Colonic mucosa (tissue), 4 donors: ENCODE measurements around the gene AP2A2. TPM values are rescaled to one million over a fixed set of nuclear protein-coding genes. Genes with fewer than 3 reads are reported as not detected.
"Not testable (repeated sequence)": the region's sequence is repeated elsewhere in the genome, so short reads cannot be mapped to it uniquely, and the experiment has no call there.

ENCODE experiments used
- DNase-seq: peaks from one replicate; pipeline ENCODE4 v3.0.0-alpha.2; 2020
- H3K27ac ChIP-seq: fragments of 200-600 bp; one replicate; pipeline ENCODE4 v1.8.0; 2021
- H3K27me3 ChIP-seq: fragments of 200-600 bp; one replicate; pipeline ENCODE4 v1.8.0; 2021
- H3K36me3 ChIP-seq: fragments of 200-600 bp; one replicate; pipeline ENCODE4 v1.8.0; 2021
- H3K4me1 ChIP-seq: fragments of 200-600 bp; one replicate; pipeline ENCODE4 v1.8.0; 2021; ENCODE audit warnings: mild to moderate bottlenecking
- H3K4me3 ChIP-seq: fragments of 200-600 bp; one replicate; pipeline ENCODE4 v1.8.0; 2021
- H3K9ac ChIP-seq, 2 donors: one replicate each; pipeline ENCODE4 v1.7.0; 2013; ENCODE audit warnings: control low read depth in 2 of 2, low read depth in 2 of 2, low read length in 2 of 2
- H3K9me3 ChIP-seq: fragments of 200-600 bp; one replicate; pipeline ENCODE4 v1.8.0; 2021
- intact Hi-C: fragments of 100-400 bp; cut with DNase I; formaldehyde crosslinking; loops from one replicate; pipeline ENCODE4 v1.14.1; 2022
- total RNA-seq, 2 donors: library from RNA; stranded (reverse); fragmentation: NEBNext Ultra II Directional in 1 of 2; extraction: Animal tissue kit (Norgen Biotek cat#: 25700) in 1 of 2; gene quantifications; one replicate each; pipeline ENCODE4 v1.2.1, GENCODE V29; 2021
- TF ChIP-seq, protein P1 (sequence below): fragments of 200-600 bp; IDR thresholded peaks from one replicate; pipeline ENCODE4 v1.8.0; 2022; ENCODE audit warnings: antibody characterized with exemption, mild to moderate bottlenecking
- donor health status: healthy.
- donor health status: DM: no; HTN: no; CAD: no.
- donor health status: DM: no; HTN: no; CAD: no.

Gene AP2A2
- total RNA-seq, 2 donors from 2014 or later = 69.4 to 72.5 TPM

DNA sequence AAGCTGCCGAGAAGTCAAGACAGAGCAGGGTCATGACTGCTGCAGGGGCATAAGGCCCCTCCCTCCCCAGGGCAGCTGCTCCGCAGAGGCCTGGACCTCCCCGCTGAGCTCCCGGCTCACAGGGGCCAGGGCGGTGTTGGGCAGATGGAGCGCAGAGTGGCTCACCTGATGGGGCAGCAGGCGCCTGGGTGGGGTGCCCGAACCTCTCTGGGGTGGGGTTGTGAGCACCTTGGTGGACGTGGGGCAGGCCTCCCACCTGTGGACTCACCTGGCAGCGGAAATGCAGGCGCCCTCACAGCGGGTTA lies 87.9 kb downstream of the AP2A2 start:
- H3K27ac ChIP-seq = no peak overlapping the region
- no peaks in the 10 kb centered on the region for H3K27me3 ChIP-seq
- H3K9ac ChIP-seq = no peak overlapping the region
- no peak for DNase-seq
- H3K9me3 ChIP-seq = no peaks in the 10 kb centered on the region
- peaks cover 15% of the 10 kb centered on the region for H3K36me3 ChIP-seq
- no peak overlapping the region for H3K4me3 ChIP-seq
- H3K4me1 ChIP-seq = no peaks in the 10 kb centered on the region
- intact Hi-C loops = no loop called here
- TF ChIP-seq, protein P1, sequence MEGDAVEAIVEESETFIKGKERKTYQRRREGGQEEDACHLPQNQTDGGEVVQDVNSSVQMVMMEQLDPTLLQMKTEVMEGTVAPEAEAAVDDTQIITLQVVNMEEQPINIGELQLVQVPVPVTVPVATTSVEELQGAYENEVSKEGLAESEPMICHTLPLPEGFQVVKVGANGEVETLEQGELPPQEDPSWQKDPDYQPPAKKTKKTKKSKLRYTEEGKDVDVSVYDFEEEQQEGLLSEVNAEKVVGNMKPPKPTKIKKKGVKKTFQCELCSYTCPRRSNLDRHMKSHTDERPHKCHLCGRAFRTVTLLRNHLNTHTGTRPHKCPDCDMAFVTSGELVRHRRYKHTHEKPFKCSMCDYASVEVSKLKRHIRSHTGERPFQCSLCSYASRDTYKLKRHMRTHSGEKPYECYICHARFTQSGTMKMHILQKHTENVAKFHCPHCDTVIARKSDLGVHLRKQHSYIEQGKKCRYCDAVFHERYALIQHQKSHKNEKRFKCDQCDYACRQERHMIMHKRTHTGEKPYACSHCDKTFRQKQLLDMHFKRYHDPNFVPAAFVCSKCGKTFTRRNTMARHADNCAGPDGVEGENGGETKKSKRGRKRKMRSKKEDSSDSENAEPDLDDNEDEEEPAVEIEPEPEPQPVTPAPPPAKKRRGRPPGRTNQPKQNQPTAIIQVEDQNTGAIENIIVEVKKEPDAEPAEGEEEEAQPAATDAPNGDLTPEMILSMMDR = no peak

DNA sequence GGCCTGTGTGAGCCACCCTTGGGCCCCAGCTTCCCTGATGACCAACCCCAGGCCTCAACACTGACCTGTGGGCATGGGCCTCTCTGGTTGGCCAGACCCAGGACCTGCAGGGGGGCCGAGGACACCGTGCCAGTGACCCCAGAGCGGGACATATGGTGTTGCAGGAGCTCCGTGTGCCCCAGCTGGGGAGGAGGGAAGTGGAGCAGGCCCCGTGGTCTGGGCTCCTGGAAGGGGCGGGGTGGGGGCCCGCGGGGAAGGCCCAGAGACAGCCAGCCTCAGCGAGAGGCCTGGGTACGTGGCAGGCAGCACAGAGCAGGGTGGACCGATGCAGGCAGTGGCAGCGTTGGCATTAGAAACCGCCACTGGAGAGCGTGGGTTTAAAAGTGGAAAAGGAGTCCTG lies 88.6 kb downstream of the AP2A2 start:
- intact Hi-C loops = no loop called here
- H3K9me3 ChIP-seq = no peaks in the 10 kb centered on the region
- no peak overlapping the region for H3K9ac ChIP-seq
- H3K36me3 ChIP-seq = peaks cover 15% of the 10 kb centered on the region
- TF ChIP-seq, protein P1 = no peak
- H3K4me1 ChIP-seq = no peaks in the 10 kb centered on the region
- H3K27ac ChIP-seq = no peak overlapping the region
- H3K4me3 ChIP-seq = no peak overlapping the region
- no peak for DNase-seq
- H3K27me3 ChIP-seq = no peaks in the 10 kb centered on the region

DNA sequence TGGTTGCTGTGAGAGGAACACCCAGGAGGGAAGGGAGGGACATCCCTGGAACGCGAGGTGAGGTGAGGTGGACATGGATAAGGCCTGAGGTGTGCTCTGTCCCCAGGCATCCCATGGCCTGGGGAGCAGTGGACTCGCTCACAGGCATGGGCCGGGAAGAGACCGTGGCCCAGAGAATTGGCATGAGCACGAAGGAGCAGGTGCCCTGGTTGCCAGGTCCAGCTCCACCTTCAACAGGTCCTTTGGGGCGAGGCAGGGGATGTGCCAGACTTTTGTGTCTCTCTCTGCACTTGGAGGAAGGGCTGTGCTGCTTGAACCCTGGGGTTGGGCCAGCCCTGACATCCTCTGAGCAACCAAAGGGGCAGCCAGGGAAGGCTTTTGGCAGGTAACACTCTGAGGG lies 89.4 kb downstream of the AP2A2 start:
- Histone ChIP-seq H3K9ac (no peak overlapping the region), H3K27me3 (no peaks in the 10 kb centered on the region), H3K9me3 (no peaks in the 10 kb centered on the region), H3K27ac (no peak overlapping the region), H3K4me3 (no peak overlapping the region), H3K36me3 (peaks cover 11% of the 10 kb centered on the region), H3K4me1 (no peaks in the 10 kb centered on the region)
- intact Hi-C loops = no loop called here
- TF ChIP-seq, protein P1 = no peak
- no peak for DNase-seq

DNA sequence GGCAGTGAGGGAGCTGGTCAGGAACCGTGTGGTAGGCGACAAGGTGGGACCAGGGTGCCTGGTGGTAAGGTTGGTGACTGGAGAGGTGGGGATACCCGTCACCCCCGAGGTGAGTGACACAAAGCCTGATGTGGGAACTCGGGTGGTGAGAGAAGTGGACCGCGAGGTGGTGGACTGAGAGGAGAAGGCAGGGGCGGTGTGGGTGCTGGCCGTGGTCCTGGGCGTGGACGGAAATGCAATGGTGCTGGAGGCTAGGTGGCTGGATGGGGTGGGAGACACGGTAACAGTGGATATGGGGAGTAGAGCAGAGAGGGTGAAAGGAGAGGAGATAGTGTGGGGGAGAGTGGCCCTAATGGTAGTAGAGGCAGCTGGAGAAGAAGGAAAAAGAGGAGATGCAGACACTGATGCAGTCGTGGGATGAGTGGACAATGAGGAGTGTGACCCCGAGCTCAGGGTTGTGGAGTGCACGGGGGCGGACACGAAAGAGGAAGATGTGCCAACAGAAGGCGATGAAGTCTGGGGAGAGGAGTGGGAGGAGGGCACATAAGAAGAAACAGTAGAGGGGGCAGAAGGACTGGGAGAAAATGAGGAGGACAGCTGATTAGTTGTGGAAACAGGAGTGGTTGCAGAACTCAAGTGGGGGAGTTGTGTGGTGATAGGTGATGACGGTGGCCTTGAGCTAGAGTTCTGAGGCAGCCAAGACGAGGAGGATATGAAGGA lies 90.3 kb downstream of the AP2A2 start:
- no peak for DNase-seq
- no peak overlapping the region for H3K9ac ChIP-seq
- no peaks in the 10 kb centered on the region for H3K9me3 ChIP-seq
- H3K27me3 ChIP-seq = no peaks in the 10 kb centered on the region
- H3K36me3 ChIP-seq = peaks cover 6% of the 10 kb centered on the region
- H3K4me3 ChIP-seq = no peak overlapping the region
- H3K4me1 ChIP-seq = no peaks in the 10 kb centered on the region
- TF ChIP-seq, protein P1 = no peak
- intact Hi-C loops = no loop called here
- no peak overlapping the region for H3K27ac ChIP-seq

DNA sequence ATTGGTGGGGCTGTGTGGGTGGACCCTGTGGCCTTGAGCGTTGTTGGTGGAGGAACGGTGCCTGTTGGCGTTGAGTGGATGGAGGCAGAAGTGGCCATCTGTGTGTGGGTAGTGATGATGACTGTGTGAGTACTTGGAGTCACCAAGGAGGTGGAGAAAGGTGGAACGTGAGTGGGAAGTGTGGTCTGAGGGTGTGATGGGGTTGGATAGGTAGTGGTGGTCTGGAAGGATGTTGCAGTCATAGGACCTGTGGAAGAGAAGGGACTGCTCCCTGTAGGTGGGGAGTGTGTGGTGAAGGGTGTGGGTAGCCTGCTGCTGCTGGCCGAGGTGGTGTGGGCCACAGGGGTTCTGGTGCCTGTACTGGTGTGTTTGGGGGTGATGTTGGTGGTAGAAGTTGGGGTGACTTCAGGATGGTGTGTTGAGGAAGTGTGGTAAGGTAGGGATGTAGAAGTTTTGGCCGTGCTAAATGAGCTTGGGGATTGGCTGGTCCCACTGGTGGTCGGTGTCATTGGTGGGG lies 91.0 kb downstream of the AP2A2 start:
- H3K4me1 ChIP-seq, H3K4me3 ChIP-seq, H3K9me3 ChIP-seq, DNase-seq, intact Hi-C loops, H3K27me3 ChIP-seq, H3K36me3 ChIP-seq, H3K9ac ChIP-seq, H3K27ac ChIP-seq: not testable (repeated sequence)

DNA sequence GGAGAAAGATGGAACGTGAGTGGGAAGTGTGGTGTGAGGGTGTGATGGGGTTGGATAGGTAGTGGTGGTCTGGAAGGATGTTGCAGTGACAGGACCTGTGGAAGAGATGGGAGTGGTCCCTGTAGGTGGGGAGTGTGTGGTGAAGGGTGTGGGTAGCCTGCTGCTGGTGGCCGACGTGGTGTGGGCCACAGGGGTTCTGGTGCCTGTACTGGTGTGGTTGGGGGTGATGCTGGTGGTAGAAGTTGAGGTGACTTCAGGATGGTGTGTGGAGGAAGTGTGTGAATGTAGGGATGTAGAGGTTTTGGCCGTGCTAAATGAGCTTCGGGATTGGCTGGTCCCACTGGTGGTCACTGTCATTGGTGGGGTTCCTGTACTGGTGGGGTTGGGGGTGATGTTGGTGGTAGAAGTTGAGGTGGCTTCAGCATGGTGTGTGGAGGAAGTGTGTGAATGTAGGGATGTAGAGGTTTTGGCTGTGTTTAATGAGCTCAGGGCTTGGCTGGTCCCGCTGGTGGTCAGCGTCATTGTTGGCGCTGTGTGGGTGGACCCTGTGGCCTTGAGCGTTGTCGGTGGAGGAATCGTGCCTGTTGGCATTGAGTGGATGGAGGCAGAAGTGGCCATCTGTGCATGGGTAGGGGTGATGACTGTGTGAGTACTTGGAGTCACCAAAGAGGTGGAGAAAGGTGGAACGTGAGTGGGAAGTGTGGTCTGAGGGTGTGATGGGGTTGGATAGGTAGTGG lies 91.8 kb downstream of the AP2A2 start:
- Histone ChIP-seq H3K9ac (no peak overlapping the region), H3K27ac (no peak overlapping the region), H3K4me3 (no peak overlapping the region), H3K4me1 (no peaks in the 10 kb centered on the region), H3K36me3 (no peaks in the 10 kb centered on the region), H3K27me3 (no peaks in the 10 kb centered on the region), H3K9me3 (no peaks in the 10 kb centered on the region)
- DNase-seq = no peak
- TF ChIP-seq, protein P1 = no peak
- intact Hi-C loops = no loop called here
